WERI-Rb-1 (cell line): Measurements from ENCODE around the gene COL13A1.
A peak's percentile ranks its signal among the peaks of the same experiment; 100 is the strongest.

Experiments
- DNase-seq: peaks from one replicate; pipeline ENCODE4 v3.0.0-alpha.2; 2020
- H3K27ac ChIP-seq: fragments of 250-450 bp; sonication (Bioruptor Pico); 2 replicates; pipeline ENCODE4 v1.5.1; 2020; ENCODE audit warnings: mild to moderate bottlenecking, moderate library complexity
- H3K27me3 ChIP-seq: fragments of 250-450 bp; sonication (Bioruptor Pico); 2 replicates; pipeline ENCODE4 v1.5.1; 2021; ENCODE audit warnings: mild to moderate bottlenecking, low read depth, moderate library complexity; ENCODE audit not compliant: insufficient read depth, severe bottlenecking
- H3K36me3 ChIP-seq: fragments of 250-450 bp; sonication (Bioruptor Pico); 2 replicates; pipeline ENCODE4 v1.5.1; 2020; ENCODE audit warnings: mild to moderate bottlenecking, moderate library complexity
- H3K4me3 ChIP-seq: 2 replicates; pipeline ENCODE4 v1.5.1; 2011; ENCODE audit warnings: low read depth, mild to moderate bottlenecking, control low read depth, low read length
- H3K9me3 ChIP-seq: fragments of 250-450 bp; sonication (Bioruptor Pico); 2 replicates; pipeline ENCODE4 v1.5.1; 2021; ENCODE audit warnings: mild to moderate bottlenecking, moderate library complexity; ENCODE audit not compliant: severe bottlenecking
- CTCF ChIP-seq: IDR thresholded peaks from 2 replicates; pipeline ENCODE4 v1.5.1; 2011; ENCODE audit warnings: low read depth, mild to moderate bottlenecking, control low read depth, inconsistent platforms, low read length

The COL13A1 gene

GRCh38 chr10:69957241-69957885, 155.7 kb downstream of the COL13A1 start:
- Histone ChIP-seq H3K36me3 (no peaks in the 10 kb centered on the region), H3K27ac (no peak overlapping the region), H3K9me3 (no peaks in the 10 kb centered on the region), H3K27me3 (no peaks in the 10 kb centered on the region), H3K4me3 (no peak overlapping the region)
- TF ChIP-seq CTCF = no peak
- no peak for DNase-seq

- no peak overlapping the region for H3K4me3 ChIP-seq
- H3K27ac ChIP-seq = no peak overlapping the region
- peak; percentile 90 for TF ChIP-seq CTCF
- H3K9me3 ChIP-seq = no peaks in the 10 kb centered on the region
- no peaks in the 10 kb centered on the region for H3K36me3 ChIP-seq
- H3K27me3 ChIP-seq = no peaks in the 10 kb centered on the region
- DNase-seq = peak; percentile 51
Observed at GRCh38 chr10:69957886-69958555, 156.3 kb downstream of the COL13A1 start.

GRCh38 chr10:69958556-69958902, 156.8 kb downstream of the COL13A1 start:
- Histone ChIP-seq H3K4me3 (no peak overlapping the region), H3K27me3 (no peaks in the 10 kb centered on the region), H3K9me3 (no peaks in the 10 kb centered on the region), H3K27ac (no peak overlapping the region), H3K36me3 (no peaks in the 10 kb centered on the region)
- TF ChIP-seq CTCF = no peak
- DNase-seq = no peak

- no peaks in the 10 kb centered on the region for H3K36me3 ChIP-seq
- no peak for DNase-seq
- no peaks in the 10 kb centered on the region for H3K27me3 ChIP-seq
- no peak overlapping the region for H3K27ac ChIP-seq
- no peaks in the 10 kb centered on the region for H3K9me3 ChIP-seq
- no peak for TF ChIP-seq CTCF
- no peak overlapping the region for H3K4me3 ChIP-seq
Observed at GRCh38 chr10:69959911-69960310, 158.2 kb downstream of the COL13A1 start.

- H3K36me3 ChIP-seq = no peaks in the 10 kb centered on the region
- H3K9me3 ChIP-seq = no peaks in the 10 kb centered on the region
- TF ChIP-seq CTCF = no peak
- no peak for DNase-seq
- H3K4me3 ChIP-seq = no peak overlapping the region
- H3K27me3 ChIP-seq = no peaks in the 10 kb centered on the region
- H3K27ac ChIP-seq = no peak overlapping the region
Observed at GRCh38 chr10:69960606-69960987, 158.9 kb downstream of the COL13A1 start.
